ENCODE results near the gene PEX14.
A peak's percentile ranks its signal among the peaks of the same experiment; 100 is the strongest.

PEX14 gene

GRCh38 chr1:10635085-10635896 lies 160.5 kb downstream of the PEX14 start:
- DNase-seq (ENCODE audit: low read depth): no peak

GRCh38 chr1:10635992-10636391 lies 161.2 kb downstream of the PEX14 start:
- no peak for DNase-seq (ENCODE audit: low read depth)

GRCh38 chr1:10637400-10637799 lies 162.7 kb downstream of the PEX14 start:
- DNase-seq (ENCODE audit: low read depth): no peak

- no peak for DNase-seq (ENCODE audit: low read depth)
Observed at GRCh38 chr1:10637834-10638558, 163.2 kb downstream of the PEX14 start.

GRCh38 chr1:10638559-10639005 lies 163.8 kb downstream of the PEX14 start:
- no peak for DNase-seq (ENCODE audit: low read depth)

GRCh38 chr1:10639011-10639774 lies 164.4 kb downstream of the PEX14 start:
- DNase-seq (ENCODE audit: low read depth): no peak

GRCh38 chr1:10639775-10640578 lies 165.2 kb downstream of the PEX14 start:
- DNase-seq (ENCODE audit: low read depth): no peak

GRCh38 chr1:10640843-10641553 lies 166.2 kb downstream of the PEX14 start:
- DNase-seq (ENCODE audit: low read depth): no peak

- DNase-seq (ENCODE audit: low read depth): no peak
Observed at GRCh38 chr1:10641976-10642375, 167.2 kb downstream of the PEX14 start.

- DNase-seq (ENCODE audit: low read depth): no peak
Observed at GRCh38 chr1:10642403-10643080, 167.8 kb downstream of the PEX14 start.

GRCh38 chr1:10643607-10644306 lies 169.0 kb downstream of the PEX14 start:
- DNase-seq (ENCODE audit: low read depth): no peak

GRCh38 chr1:10644307-10645128 lies 169.8 kb downstream of the PEX14 start:
- no peak for DNase-seq (ENCODE audit: low read depth)

GRCh38 chr1:10646347-10646861 lies 171.7 kb downstream of the PEX14 start:
- peak; percentile 29 for DNase-seq (ENCODE audit: low read depth)

- no peak for DNase-seq (ENCODE audit: low read depth)
Observed at GRCh38 chr1:10647414-10648170, 172.8 kb downstream of the PEX14 start.

GRCh38 chr1:10648689-10649516 lies 174.2 kb downstream of the PEX14 start:
- no peak for DNase-seq (ENCODE audit: low read depth)

GRCh38 chr1:10649517-10650201 lies 174.9 kb downstream of the PEX14 start:
- no peak for DNase-seq (ENCODE audit: low read depth)
